MM.1S (cell line): ENCODE results near the gene SET.

Experiments used
- DNase-seq: peaks from one replicate; pipeline ENCODE4 v3.0.0-alpha.2; 2015
- H2AFZ ChIP-seq: fragments of 300-600 bp; sonication (generic); 2 replicates; pipeline ENCODE4 v1.6.0; 2016; ENCODE audit warnings: antibody characterized with exemption, low read length
- H3F3A ChIP-seq: fragments of 300-600 bp; sonication (generic); 2 replicates; pipeline ENCODE4 v1.6.1; 2016; ENCODE audit warnings: mild to moderate bottlenecking, antibody characterized with exemption, low read length, moderate library complexity, mixed read lengths; ENCODE audit not compliant: insufficient read depth
- H3K27ac ChIP-seq: fragments of 300-600 bp; sonication (generic); 2 replicates; pipeline ENCODE4 v1.5.1; 2016; ENCODE audit warnings: mild to moderate bottlenecking, low read length
- H3K27me3 ChIP-seq: fragments of 300-600 bp; sonication (generic); replicated peaks from 2 replicates; pipeline ENCODE4 v1.6.0; 2016; ENCODE audit warnings: low read length; ENCODE audit not compliant: insufficient read depth
- H3K36me3 ChIP-seq: fragments of 300-600 bp; sonication (generic); replicated peaks from 2 replicates; pipeline ENCODE4 v1.6.1; 2016; ENCODE audit warnings: mild to moderate bottlenecking, low read length, mixed read lengths; ENCODE audit not compliant: insufficient read depth
- H3K4me1 ChIP-seq: fragments of 300-600 bp; sonication (generic); 2 replicates; pipeline ENCODE4 v1.6.1; 2016; ENCODE audit warnings: low read length, mixed read lengths
- H3K4me2 ChIP-seq: fragments of 300-600 bp; sonication (generic); 2 replicates; pipeline ENCODE4 v1.6.0; 2016; ENCODE audit warnings: low read depth, low read length
- H3K4me3 ChIP-seq: fragments of 300-600 bp; sonication (generic); 2 replicates; pipeline ENCODE4 v1.5.1; 2016; ENCODE audit warnings: low read length, mixed read lengths
- H3K79me2 ChIP-seq: fragments of 300-600 bp; sonication (generic); 2 replicates; pipeline ENCODE4 v1.6.1; 2016; ENCODE audit warnings: mixed run types, low read length, mixed read lengths
- H3K9ac ChIP-seq: fragments of 300-600 bp; sonication (generic); 2 replicates; pipeline ENCODE4 v1.6.1; 2016; ENCODE audit warnings: low read length, mixed read lengths
- H3K9me2 ChIP-seq: fragments of 300-600 bp; sonication (generic); replicated peaks from 2 replicates; pipeline ENCODE4 v1.6.1; 2016; ENCODE audit warnings: mild to moderate bottlenecking, low read length, mixed read lengths; ENCODE audit not compliant: insufficient read depth
- H3K9me3 ChIP-seq: fragments of 300-600 bp; sonication (generic); replicated peaks from 2 replicates; pipeline ENCODE4 v1.6.1; 2016; ENCODE audit warnings: mild to moderate bottlenecking, low read length, mixed read lengths; ENCODE audit not compliant: insufficient read depth
- H4K20me1 ChIP-seq: fragments of 300-600 bp; sonication (generic); 2 replicates; pipeline ENCODE4 v1.6.1; 2016; ENCODE audit warnings: mild to moderate bottlenecking, low read length, moderate library complexity, mixed read lengths; ENCODE audit not compliant: insufficient read depth
- EZH2 ChIP-seq: fragments of 300-600 bp; sonication (generic); optimal IDR thresholded peaks from 2 replicates; pipeline ENCODE3; 2017; ENCODE audit warnings: low read depth, mild to moderate bottlenecking, antibody characterized with exemption, low read length, mixed read lengths
- EZH2phosphoT487 ChIP-seq: fragments of 300-600 bp; sonication (generic); IDR thresholded peaks from 2 replicates; pipeline ENCODE4 v1.6.1; 2018; ENCODE audit warnings: antibody characterized with exemption, low read length
- TF ChIP-seq, protein P1 (sequence below): fragments of 300-600 bp; sonication (generic); IDR thresholded peaks from 2 replicates; pipeline ENCODE4 v1.5.1; 2016; ENCODE audit warnings: antibody characterized with exemption, low read length, mixed read lengths

Gene SET

DNA sequence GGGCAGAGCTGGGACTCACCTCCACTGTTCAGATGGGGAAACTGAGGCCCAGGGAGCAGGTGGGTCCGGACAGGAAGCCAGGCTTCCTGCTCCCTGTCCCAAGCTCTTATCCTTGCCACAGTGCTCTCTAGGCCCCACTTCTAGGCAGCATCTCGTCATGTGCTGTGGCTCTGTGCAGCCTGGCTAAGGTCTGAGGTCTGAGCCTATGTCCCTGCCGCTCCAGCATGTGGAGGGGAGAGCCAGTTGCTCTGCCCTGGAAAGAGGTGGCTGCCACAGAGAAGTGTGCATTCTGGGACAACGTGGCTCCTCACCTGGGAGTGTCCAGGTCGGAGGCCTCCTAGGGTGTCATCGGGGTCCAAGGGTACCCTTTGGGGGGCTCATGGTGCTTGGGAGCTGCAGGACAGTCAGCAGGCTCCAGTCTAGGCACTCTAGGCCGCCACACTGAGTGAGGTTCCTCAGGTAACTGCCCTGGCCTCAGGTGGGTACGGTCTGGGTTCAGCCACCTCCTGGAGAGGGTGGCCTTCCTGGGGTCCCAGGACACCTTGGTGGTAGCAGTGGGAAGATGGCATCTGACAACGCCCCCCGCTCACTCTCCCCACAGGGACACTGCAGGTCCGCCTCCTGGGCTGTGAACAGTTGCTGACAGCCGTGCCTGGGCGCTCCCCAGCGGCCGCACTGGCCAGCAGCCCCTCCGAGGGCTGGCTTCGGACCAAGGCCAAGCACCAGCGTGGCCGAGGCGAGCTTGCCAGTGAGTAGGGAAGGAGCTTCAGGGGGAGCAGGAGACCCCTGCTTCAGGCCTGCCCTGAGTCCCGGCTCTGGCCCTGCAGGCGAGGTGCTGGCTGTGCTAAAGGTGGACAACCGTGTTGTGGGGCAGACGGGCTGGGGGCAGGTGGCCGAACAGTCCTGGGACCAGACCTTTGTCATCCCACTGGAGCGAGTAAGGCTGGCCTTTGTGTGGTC lies 23.7 kb downstream of the SET start:
- H3K27me3 ChIP-seq: no peaks in the 10 kb centered on the region; the same call in 1 of the 2 replicates
- no peak for TF ChIP-seq EZH2phosphoT487
- no peak for TF ChIP-seq EZH2
- TF ChIP-seq, protein P1, sequence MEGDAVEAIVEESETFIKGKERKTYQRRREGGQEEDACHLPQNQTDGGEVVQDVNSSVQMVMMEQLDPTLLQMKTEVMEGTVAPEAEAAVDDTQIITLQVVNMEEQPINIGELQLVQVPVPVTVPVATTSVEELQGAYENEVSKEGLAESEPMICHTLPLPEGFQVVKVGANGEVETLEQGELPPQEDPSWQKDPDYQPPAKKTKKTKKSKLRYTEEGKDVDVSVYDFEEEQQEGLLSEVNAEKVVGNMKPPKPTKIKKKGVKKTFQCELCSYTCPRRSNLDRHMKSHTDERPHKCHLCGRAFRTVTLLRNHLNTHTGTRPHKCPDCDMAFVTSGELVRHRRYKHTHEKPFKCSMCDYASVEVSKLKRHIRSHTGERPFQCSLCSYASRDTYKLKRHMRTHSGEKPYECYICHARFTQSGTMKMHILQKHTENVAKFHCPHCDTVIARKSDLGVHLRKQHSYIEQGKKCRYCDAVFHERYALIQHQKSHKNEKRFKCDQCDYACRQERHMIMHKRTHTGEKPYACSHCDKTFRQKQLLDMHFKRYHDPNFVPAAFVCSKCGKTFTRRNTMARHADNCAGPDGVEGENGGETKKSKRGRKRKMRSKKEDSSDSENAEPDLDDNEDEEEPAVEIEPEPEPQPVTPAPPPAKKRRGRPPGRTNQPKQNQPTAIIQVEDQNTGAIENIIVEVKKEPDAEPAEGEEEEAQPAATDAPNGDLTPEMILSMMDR: no peak
- H3K4me3 ChIP-seq: no peak overlapping the region
- no peaks in the 10 kb centered on the region for H3K79me2 ChIP-seq
- no peak overlapping the region for H3K4me2 ChIP-seq
- no peaks in the 10 kb centered on the region for H3K9me2 ChIP-seq
- no peak overlapping the region for H3K9ac ChIP-seq
- no peak overlapping the region for H2AFZ ChIP-seq
- no peaks in the 10 kb centered on the region for H3K4me1 ChIP-seq
- no peaks in the 10 kb centered on the region for H3K9me3 ChIP-seq
- H3K27ac ChIP-seq: no peak overlapping the region
- no peak for DNase-seq
- H3K36me3 ChIP-seq: no peaks in the 10 kb centered on the region
- no peaks in the 10 kb centered on the region for H4K20me1 ChIP-seq
- H3F3A ChIP-seq: no peaks in the 10 kb centered on the region

DNA sequence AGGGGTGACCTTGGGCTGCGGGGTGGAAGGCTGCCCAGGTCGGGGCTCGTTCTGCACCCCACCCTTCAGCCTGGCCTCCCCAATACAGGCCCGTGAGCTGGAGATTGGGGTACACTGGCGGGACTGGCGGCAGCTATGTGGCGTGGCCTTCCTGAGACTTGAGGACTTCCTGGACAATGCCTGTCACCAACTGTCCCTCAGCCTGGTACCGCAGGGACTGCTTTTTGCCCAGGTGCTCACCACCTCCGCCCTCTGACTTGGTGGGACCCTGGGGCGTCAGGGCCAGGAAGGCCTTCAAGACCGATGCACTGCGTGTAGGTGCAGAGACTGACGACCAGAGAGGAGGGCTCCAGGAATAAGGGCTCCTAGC lies 24.4 kb downstream of the SET start:
- Histone ChIP-seq H3K36me3 (no peaks in the 10 kb centered on the region), H3K4me3 (no peak overlapping the region)
- DNase-seq: no peak

DNA sequence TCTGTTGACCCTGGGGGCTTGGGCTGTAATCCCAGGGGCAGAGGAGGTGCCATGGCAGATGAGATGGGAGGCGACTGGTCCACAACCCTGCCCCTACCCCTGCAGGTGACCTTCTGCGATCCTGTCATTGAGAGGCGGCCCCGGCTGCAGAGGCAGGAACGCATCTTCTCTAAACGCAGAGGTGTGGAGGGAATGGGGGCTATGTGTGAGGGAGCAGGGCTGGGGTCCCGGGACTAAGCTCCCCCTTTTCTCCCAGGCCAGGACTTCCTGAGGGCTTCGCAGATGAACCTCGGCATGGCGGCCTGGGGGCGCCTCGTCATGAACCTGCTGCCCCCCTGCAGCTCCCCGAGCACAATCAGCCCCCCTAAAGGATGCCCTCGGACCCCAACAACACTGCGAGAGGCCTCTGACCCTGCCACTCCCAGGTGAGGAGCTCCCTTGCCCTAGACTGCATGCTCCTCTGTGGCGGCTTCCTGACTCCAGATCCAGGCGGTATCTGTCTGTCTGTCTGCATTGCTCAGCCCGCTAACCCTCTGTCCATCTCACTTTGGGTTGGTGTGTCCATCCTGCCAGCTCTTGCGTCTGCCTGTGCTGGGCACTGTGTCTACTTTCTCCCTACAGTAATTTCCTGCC lies 25.0 kb downstream of the SET start:
- H3K9me3 ChIP-seq: no peaks in the 10 kb centered on the region
- no peak overlapping the region for H3K4me2 ChIP-seq
- H3K9me2 ChIP-seq: no peaks in the 10 kb centered on the region
- H3K4me3 ChIP-seq: no peak overlapping the region
- H4K20me1 ChIP-seq: no peaks in the 10 kb centered on the region
- no peaks in the 10 kb centered on the region for H3K36me3 ChIP-seq
- H3K9ac ChIP-seq: no peak overlapping the region
- no peak for DNase-seq
- H2AFZ ChIP-seq: no peak overlapping the region
- no peaks in the 10 kb centered on the region for H3K79me2 ChIP-seq
- H3K4me1 ChIP-seq: no peaks in the 10 kb centered on the region
- no peaks in the 10 kb centered on the region for H3F3A ChIP-seq
- TF ChIP-seq EZH2phosphoT487 (no peak), EZH2 (no peak)
- TF ChIP-seq, protein P1: no peak
- no peaks in the 10 kb centered on the region; the same call in 1 of the 2 replicates for H3K27me3 ChIP-seq
- no peak overlapping the region for H3K27ac ChIP-seq

More for the DNA sequence above, 24.4 kb downstream of the SET start:
- no peak overlapping the region for H3K27ac ChIP-seq
- no peaks in the 10 kb centered on the region for H3K9me2 ChIP-seq
- no peak overlapping the region for H2AFZ ChIP-seq
- H3K9ac ChIP-seq: no peak overlapping the region
- no peaks in the 10 kb centered on the region for H3K79me2 ChIP-seq
- no peaks in the 10 kb centered on the region for H3K4me1 ChIP-seq
- no peak overlapping the region for H3K4me2 ChIP-seq
- H4K20me1 ChIP-seq: no peaks in the 10 kb centered on the region
- H3F3A ChIP-seq: no peaks in the 10 kb centered on the region
- no peaks in the 10 kb centered on the region for H3K9me3 ChIP-seq
- no peaks in the 10 kb centered on the region; the same call in 1 of the 2 replicates for H3K27me3 ChIP-seq
- TF ChIP-seq, protein P1: no peak
- TF ChIP-seq EZH2phosphoT487 (no peak), EZH2 (no peak)
